HepG2 (cell line): ENCODE results near the gene MEF2B. TPM values are rescaled to one million over a fixed set of nuclear protein-coding genes. Genes with fewer than 3 reads are reported as not detected.
A peak's percentile ranks its signal among the peaks of the same experiment; 100 is the strongest.

Experiments used
- AGO2 ChIP-seq: fragments of 200-400 bp; formaldehyde crosslinking; optimal IDR thresholded peaks from 2 replicates; pipeline ENCODE3; 2017; ENCODE audit warnings: mild to moderate bottlenecking, low read depth, low read length, moderate library complexity
- BHLHE40 ChIP-seq: IDR thresholded peaks from 2 replicates; pipeline ENCODE4 v1.6.1; 2011; ENCODE audit warnings: low read length, improper control_type of control experiment
- GATAD1 ChIP-seq: IDR thresholded peaks from 2 replicates; pipeline ENCODE4 v1.6.1; 2016; ENCODE audit warnings: missing genetic modification reagents, missing compliant biosample characterization
- GTF3A ChIP-seq: sonication (generic); formaldehyde crosslinking; conservative IDR thresholded peaks from 2 replicates; pipeline ENCODE4 v1.4.0; 2020; ENCODE audit warnings: mild to moderate bottlenecking, missing genetic modification reagents
- HES4 ChIP-seq: sonication (generic); formaldehyde crosslinking; IDR thresholded peaks from 2 replicates; pipeline ENCODE4 v1.9.0; 2021; ENCODE audit warnings: mild to moderate bottlenecking, missing genetic modification reagents, borderline replicate concordance
- HMGA1 ChIP-seq: sonication (generic); formaldehyde crosslinking; conservative IDR thresholded peaks from 2 replicates; pipeline ENCODE4 v1.4.0; 2020; ENCODE audit warnings: missing genetic modification reagents
- MLXIP ChIP-seq: sonication (generic); formaldehyde crosslinking; IDR thresholded peaks from 2 replicates; pipeline ENCODE4 v1.9.0; 2021; ENCODE audit warnings: missing genetic modification reagents, borderline replicate concordance
- RNF2 ChIP-seq: fragments of 450-650 bp; conservative IDR thresholded peaks from 2 replicates; pipeline ENCODE4 v1.6.1; 2016; ENCODE audit warnings: low read depth
- RNF219 ChIP-seq: sonication (generic); formaldehyde crosslinking; IDR thresholded peaks from 2 replicates; pipeline ENCODE4 v1.5.0; 2020; ENCODE audit warnings: mild to moderate bottlenecking, missing genetic modification reagents
- TAF15 ChIP-seq: fragments of 200-400 bp; formaldehyde crosslinking; IDR thresholded peaks from one replicate; pipeline ENCODE4 v1.6.1; 2018; ENCODE audit warnings: mild to moderate bottlenecking, low read depth, low read length; ENCODE audit not compliant: poor library complexity, severe bottlenecking
- ZNF205 ChIP-seq: IDR thresholded peaks from 2 replicates; pipeline ENCODE4 v1.6.1; 2018; ENCODE audit warnings: missing biosample characterization, missing genetic modification reagents
- ZNF230 ChIP-seq: sonication (generic); formaldehyde crosslinking; IDR thresholded peaks from 2 replicates; pipeline ENCODE4 v1.4.0; 2020; ENCODE audit warnings: mild to moderate bottlenecking, missing genetic modification reagents
- ZNF280D ChIP-seq: sonication (generic); formaldehyde crosslinking; IDR thresholded peaks from 2 replicates; pipeline ENCODE4 v1.5.1; 2020; ENCODE audit warnings: mild to moderate bottlenecking, missing genetic modification reagents
- ZNF569 ChIP-seq: sonication (generic); formaldehyde crosslinking; IDR thresholded peaks from 2 replicates; pipeline ENCODE4 v1.5.0; 2020; ENCODE audit warnings: mild to moderate bottlenecking, missing genetic modification reagents, moderate library complexity, borderline replicate concordance
- ZNF614 ChIP-seq: IDR thresholded peaks from 2 replicates; pipeline ENCODE4 v1.6.1; 2018; ENCODE audit warnings: missing biosample characterization, missing genetic modification reagents, inconsistent platforms, borderline replicate concordance
- ZNF616 ChIP-seq: sonication (generic); formaldehyde crosslinking; IDR thresholded peaks from 2 replicates; pipeline ENCODE4 v1.5.0; 2020; ENCODE audit warnings: low read depth, mild to moderate bottlenecking, missing genetic modification reagents
- ZNF839 ChIP-seq: sonication (generic); formaldehyde crosslinking; IDR thresholded peaks from 2 replicates; pipeline ENCODE4 v1.4.0; 2020; ENCODE audit warnings: missing genetic modification reagents, mild to moderate bottlenecking, borderline replicate concordance
- polyA plus RNA-seq, 8 experiments: library from polyadenylated mRNA; depleted of rRNA in 3 of 8; stranded (reverse) in 7 of 8; unstranded in 1 of 8; fragments of >200 nt; fragmentation: Illumina TruSeq in 4 of 8; extraction: Trizol in 4 of 8; gene quantifications; 2 replicates each; pipeline versions ENCODE4 v1.2.1 to v1.2.3, GENCODE V29; 2011 to 2016; ENCODE audit warnings: low read depth in 4 of 8, missing spikeins in 1 of 8, mixed read lengths in 1 of 8; ENCODE audit not compliant: insufficient read depth in 1 of 8
- total RNA-seq, 5 experiments: library from RNA; depleted of rRNA; stranded (reverse); fragments of >200 nt; fragmentation: Illumina TruSeq; extraction: Trizol; gene quantifications; 2 replicates each; pipeline ENCODE4 v1.2.3, GENCODE V29; 2016; ENCODE audit warnings: low read depth in 1 of 5

The MEF2B gene
- total and polyA plus RNA-seq, 2 of the 13 experiments (the other 11 are each of a cell fraction or from before 2014, with no cell fraction given), result 1.2 to 1.7 TPM

GRCh38 chr19:19192078-19192882, 22.2 kb upstream of the MEF2B start, which contains the start of the genes BORCS8 and RFXANK (continued):
- TF ChIP-seq RNF219 (CRISPR knock-in tag), result 0 out of 2 replicates have a peak, but pooled peaks have one; percentile 67
- peak; percentile 63; the same call in 1 of the 2 replicates for TF ChIP-seq ZNF569 (CRISPR knock-in tag)
- no peak for TF ChIP-seq RNF2
- peak; percentile 99 for TF ChIP-seq GATAD1 (CRISPR knock-in tag)
- TF ChIP-seq ZNF280D, result peak; percentile 61; the same call in 1 of the 2 replicates
- peak; percentile 80 for TF ChIP-seq ZNF614
- TF ChIP-seq ZNF839 (CRISPR knock-in tag), result no peak
- 0 out of 2 replicates have a peak, but pooled peaks have one; percentile 86 for TF ChIP-seq GTF3A (CRISPR knock-in tag)
- TF ChIP-seq ZNF616 (CRISPR knock-in tag), result 0 out of 2 replicates have a peak, but pooled peaks have one; percentile 45
- peak; percentile 82 for TF ChIP-seq ZNF205
- no peak for TF ChIP-seq HES4 (CRISPR knock-in tag)
- TF ChIP-seq MLXIP (CRISPR knock-in tag), result no peak
- TF ChIP-seq ZNF230, result peak; percentile 28; the same call in 1 of the 2 replicates
- TF ChIP-seq AGO2, result peak; percentile 79
- TF ChIP-seq BHLHE40, result no peak
- TF ChIP-seq TAF15, result no peak
- TF ChIP-seq HMGA1 (CRISPR knock-in tag), result no peak
